Neural cell (in vitro differentiated cells): ENCODE measurements around the gene SRI. TPM values are rescaled to one million over a fixed set of nuclear protein-coding genes. Genes with fewer than 3 reads are reported as not detected.

Experiments used
- H2AFZ ChIP-seq: fragments of 200-600, 300-800 bp; sonication (generic), shearing (Covaris generic); 2 replicates; pipeline ENCODE4 v1.6.0; 2014; ENCODE audit warnings: low read depth, mild to moderate bottlenecking, antibody characterized with exemption, low read length, moderate library complexity
- H3F3A ChIP-seq: fragments of 200-600 bp; shearing (Covaris generic); 2 replicates; pipeline ENCODE4 v1.6.1; 2016; ENCODE audit warnings: mild to moderate bottlenecking, moderate library complexity, mixed read lengths, antibody characterized with exemption, low read length; ENCODE audit not compliant: insufficient read depth, poor library complexity, severe bottlenecking
- H3K27ac ChIP-seq: fragments of 200-600, 300-800 bp; sonication (generic), shearing (Covaris generic); 2 replicates; pipeline ENCODE4 v1.5.1; 2014; ENCODE audit warnings: mild to moderate bottlenecking, low read length, moderate library complexity
- H3K27me3 ChIP-seq: fragments of 300-800, 200-600 bp; sonication (generic), shearing (Covaris generic); 2 replicates; pipeline ENCODE4 v1.6.0; 2014; ENCODE audit warnings: mild to moderate bottlenecking, low read depth, low read length, moderate library complexity; ENCODE audit not compliant: insufficient read depth
- H3K36me3 ChIP-seq: fragments of 300-800, 200-600 bp; sonication (generic), shearing (Covaris generic); 2 replicates; pipeline ENCODE4 v1.5.1; 2014; ENCODE audit warnings: mild to moderate bottlenecking, antibody characterized with exemption, low read length, moderate library complexity; ENCODE audit not compliant: insufficient read depth
- H3K4me2 ChIP-seq: fragments of 300-800, 200-600 bp; sonication (generic), shearing (Covaris generic); 2 replicates; pipeline ENCODE4 v1.6.0; 2014; ENCODE audit warnings: mild to moderate bottlenecking, low read length
- H3K4me3 ChIP-seq: fragments of 300-800, 200-600 bp; sonication (generic), shearing (Covaris generic); 2 replicates; pipeline ENCODE4 v1.5.1; 2014; ENCODE audit warnings: mild to moderate bottlenecking, low read length, moderate library complexity
- H3K79me2 ChIP-seq: fragments of 200-600 bp; shearing (Covaris generic); replicated peaks from 2 replicates; pipeline ENCODE4 v1.6.0; 2014; ENCODE audit warnings: mild to moderate bottlenecking, low read length, moderate library complexity; ENCODE audit not compliant: insufficient read depth
- H3K9ac ChIP-seq: fragments of 300-800, 200-600 bp; sonication (generic), shearing (Covaris generic); 2 replicates; pipeline ENCODE4 v1.6.1; 2016; ENCODE audit warnings: mild to moderate bottlenecking, low read length, mixed read lengths
- H3K9me2 ChIP-seq: fragments of 200-600 bp; shearing (Covaris generic); 2 replicates; pipeline ENCODE4 v1.6.1; 2016; ENCODE audit warnings: mild to moderate bottlenecking, low read length, mixed read lengths; ENCODE audit not compliant: insufficient read depth
- H3K9me3 ChIP-seq: fragments of 200-600, 300-800 bp; sonication (generic), shearing (Covaris generic); 2 replicates; pipeline ENCODE4 v1.6.1; 2016; ENCODE audit warnings: mild to moderate bottlenecking, mixed run types, low read length, moderate library complexity, mixed read lengths
- H4K20me1 ChIP-seq: fragments of 200-600 bp; shearing (Covaris generic); 2 replicates; pipeline ENCODE4 v1.6.1; 2016; ENCODE audit warnings: mild to moderate bottlenecking, mixed run types; ENCODE audit not compliant: insufficient read depth
- EP300 ChIP-seq: fragments of 450-650 bp; conservative IDR thresholded peaks from 2 replicates; pipeline ENCODE4 v1.6.1; 2014; ENCODE audit warnings: antibody characterized with exemption, mild to moderate bottlenecking, moderate library complexity; ENCODE audit not compliant: poor library complexity, severe bottlenecking
- EZH2 ChIP-seq: fragments of 200-600, 300-800 bp; shearing (Covaris generic), sonication (generic); IDR thresholded peaks from 2 replicates; pipeline ENCODE4 v1.6.1; 2014; ENCODE audit warnings: antibody characterized with exemption, low read length, borderline replicate concordance, mild to moderate bottlenecking; ENCODE audit not compliant: insufficient read depth, poor library complexity, severe bottlenecking
- MXI1 ChIP-seq: fragments of 450-650 bp; conservative IDR thresholded peaks from 2 replicates; pipeline ENCODE4 v1.6.1; 2014; ENCODE audit warnings: antibody characterized with exemption, mild to moderate bottlenecking; ENCODE audit not compliant: poor library complexity, severe bottlenecking
- POLR2AphosphoS5 ChIP-seq: IDR thresholded peaks from 2 replicates; pipeline ENCODE4 v1.6.1; 2012
- RAD21 ChIP-seq: fragments of 450-650 bp; conservative IDR thresholded peaks from 2 replicates; pipeline ENCODE4 v1.6.1; 2014; ENCODE audit warnings: antibody characterized with exemption, mild to moderate bottlenecking, moderate library complexity
- REST ChIP-seq: IDR thresholded peaks from 2 replicates; pipeline ENCODE4 v1.6.1; 2012; ENCODE audit warnings: borderline replicate concordance
- SMC3 ChIP-seq: fragments of 450-650 bp; conservative IDR thresholded peaks from 2 replicates; pipeline ENCODE4 v1.6.1; 2014; ENCODE audit warnings: antibody characterized with exemption, mild to moderate bottlenecking, moderate library complexity; ENCODE audit not compliant: poor library complexity
- TAF1 ChIP-seq: IDR thresholded peaks from 2 replicates; pipeline ENCODE4 v1.6.1; 2012; ENCODE audit warnings: low read depth
- polyA plus RNA-seq: library from polyadenylated mRNA; depleted of rRNA; stranded (reverse); fragments of >200 nt; gene quantifications from 2 replicates; pipeline ENCODE4 v1.2.3, GENCODE V29; 2014
- TF ChIP-seq, protein P1 (sequence below): fragments of 450-650 bp; IDR thresholded peaks from 2 replicates; pipeline ENCODE4 v1.5.1; 2014; ENCODE audit warnings: antibody characterized with exemption, mild to moderate bottlenecking, moderate library complexity; ENCODE audit not compliant: poor library complexity, severe bottlenecking

Gene SRI
- polyA plus RNA-seq, 1 donor from 2014 or later = 97.2 TPM

- Histone ChIP-seq H3K79me2 (no peaks in the 10 kb centered on the region), H3K9me3 (no peaks in the 10 kb centered on the region), H3K9me2 (no peaks in the 10 kb centered on the region), H3K36me3 (peaks cover 24% of the 10 kb centered on the region), H3K9ac (no peak overlapping the region), H3K4me3 (no peak overlapping the region), H2AFZ (no peak overlapping the region), H3K27ac (no peak overlapping the region), H4K20me1 (no peaks in the 10 kb centered on the region), H3K4me2 (no peak overlapping the region), H3K27me3 (no peaks in the 10 kb centered on the region), H3F3A (no peaks in the 10 kb centered on the region)
- TF ChIP-seq TAF1 = no peak
- TF ChIP-seq EZH2 = no peak
- no peak for TF ChIP-seq REST
- TF ChIP-seq, protein P1, sequence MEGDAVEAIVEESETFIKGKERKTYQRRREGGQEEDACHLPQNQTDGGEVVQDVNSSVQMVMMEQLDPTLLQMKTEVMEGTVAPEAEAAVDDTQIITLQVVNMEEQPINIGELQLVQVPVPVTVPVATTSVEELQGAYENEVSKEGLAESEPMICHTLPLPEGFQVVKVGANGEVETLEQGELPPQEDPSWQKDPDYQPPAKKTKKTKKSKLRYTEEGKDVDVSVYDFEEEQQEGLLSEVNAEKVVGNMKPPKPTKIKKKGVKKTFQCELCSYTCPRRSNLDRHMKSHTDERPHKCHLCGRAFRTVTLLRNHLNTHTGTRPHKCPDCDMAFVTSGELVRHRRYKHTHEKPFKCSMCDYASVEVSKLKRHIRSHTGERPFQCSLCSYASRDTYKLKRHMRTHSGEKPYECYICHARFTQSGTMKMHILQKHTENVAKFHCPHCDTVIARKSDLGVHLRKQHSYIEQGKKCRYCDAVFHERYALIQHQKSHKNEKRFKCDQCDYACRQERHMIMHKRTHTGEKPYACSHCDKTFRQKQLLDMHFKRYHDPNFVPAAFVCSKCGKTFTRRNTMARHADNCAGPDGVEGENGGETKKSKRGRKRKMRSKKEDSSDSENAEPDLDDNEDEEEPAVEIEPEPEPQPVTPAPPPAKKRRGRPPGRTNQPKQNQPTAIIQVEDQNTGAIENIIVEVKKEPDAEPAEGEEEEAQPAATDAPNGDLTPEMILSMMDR = no peak
- no peak for TF ChIP-seq RAD21
- TF ChIP-seq MXI1 = no peak
- no peak for TF ChIP-seq POLR2AphosphoS5
- TF ChIP-seq EP300 = no peak
- no peak for TF ChIP-seq SMC3
These were observed 13.6 kb downstream of the SRI start for GRCh38 chr7:88206254-88206653.

GRCh38 chr7:88205179-88205578 lies 14.7 kb downstream of the SRI start:
- Histone ChIP-seq H3K9me3 (no peaks in the 10 kb centered on the region), H3K27me3 (no peaks in the 10 kb centered on the region), H3K36me3 (peaks cover 24% of the 10 kb centered on the region)

DNA sequence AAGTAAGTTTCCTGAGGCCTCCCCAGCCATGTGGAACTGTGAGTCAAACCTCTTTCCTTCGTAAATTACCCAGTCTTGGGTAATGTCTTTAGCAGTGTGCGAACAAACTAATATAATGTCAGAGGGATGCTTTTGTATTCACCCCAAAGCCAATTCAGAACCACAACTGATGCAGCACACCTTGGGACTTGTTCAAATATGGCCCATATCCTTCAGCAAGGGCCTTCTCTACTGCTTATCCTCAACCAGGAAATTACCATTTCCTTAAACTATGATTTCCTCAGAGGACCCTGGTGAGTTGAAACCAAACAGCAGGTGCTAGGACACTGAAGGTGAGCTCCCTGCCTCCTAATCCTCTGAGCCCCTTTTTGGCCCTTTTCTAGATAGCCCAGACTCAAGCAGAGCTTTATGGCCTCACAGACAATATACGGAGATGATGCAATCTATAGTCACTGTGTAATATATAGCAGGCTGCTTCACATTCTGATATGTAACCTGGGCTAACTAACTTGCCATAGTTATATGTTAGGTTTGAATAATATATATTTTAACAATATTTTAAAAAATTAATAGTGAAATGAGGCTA lies 15.2 kb downstream of the SRI start:
- Histone ChIP-seq H3K9ac (no peak overlapping the region), H4K20me1 (no peaks in the 10 kb centered on the region), H3F3A (no peaks in the 10 kb centered on the region), H3K9me3 (no peaks in the 10 kb centered on the region), H3K27ac (no peak overlapping the region), H3K4me2 (no peak overlapping the region), H2AFZ (no peak overlapping the region), H3K4me3 (no peak overlapping the region), H3K36me3 (peaks cover 24% of the 10 kb centered on the region), H3K9me2 (no peaks in the 10 kb centered on the region), H3K27me3 (no peaks in the 10 kb centered on the region), H3K79me2 (no peaks in the 10 kb centered on the region)
- TF ChIP-seq TAF1 = no peak

More at GRCh38 chr7:88205179-88205578, 14.7 kb downstream of the SRI start:
- no peak for TF ChIP-seq RAD21
- H4K20me1 ChIP-seq = no peaks in the 10 kb centered on the region
- H2AFZ ChIP-seq = no peak overlapping the region
- no peak overlapping the region for H3K9ac ChIP-seq
- H3K27ac ChIP-seq = no peak overlapping the region
- H3F3A ChIP-seq = no peaks in the 10 kb centered on the region
- no peak overlapping the region for H3K4me3 ChIP-seq
- no peak overlapping the region for H3K4me2 ChIP-seq
- no peaks in the 10 kb centered on the region for H3K79me2 ChIP-seq
- H3K9me2 ChIP-seq = no peaks in the 10 kb centered on the region
